GM23338 (cell line): ENCODE data around the gene CYBC1. TPM values are rescaled to one million over a fixed set of nuclear protein-coding genes. Genes with fewer than 3 reads are reported as not detected.

Experiments used
- ATAC-seq: fragments of 200-7000 bp; cut with Tn5 transposase; 3 replicates; pipeline ENCODE4 v1.9.1; 2020
- DNase-seq: peaks from one replicate; pipeline ENCODE4 v3.0.0-alpha.2; 2015; ENCODE audit warnings: low spot score
- H2AFZ ChIP-seq: fragments of 200-600 bp; sonication (generic); 2 replicates; pipeline ENCODE4 v1.8.0; 2016; ENCODE audit warnings: antibody characterized with exemption, mild to moderate bottlenecking, moderate library complexity
- H3F3A ChIP-seq: fragments of 200-600 bp; sonication (generic); replicated peaks from 2 replicates; pipeline ENCODE4 v1.8.0; 2017; ENCODE audit warnings: antibody characterized with exemption, mixed run types, low read depth
- H3K27ac ChIP-seq: fragments of 200-600 bp; sonication (generic); 2 replicates; pipeline ENCODE4 v1.6.1; 2016; ENCODE audit warnings: low read depth
- H3K27me3 ChIP-seq: fragments of 200-600 bp; sonication (generic); 2 replicates; pipeline ENCODE4 v1.8.0; 2016; ENCODE audit warnings: mild to moderate bottlenecking, mixed run types, moderate library complexity; ENCODE audit not compliant: insufficient read depth
- H3K36me3 ChIP-seq: fragments of 200-600 bp; sonication (generic); 2 replicates; pipeline ENCODE4 v1.8.0; 2016; ENCODE audit warnings: mild to moderate bottlenecking; ENCODE audit not compliant: insufficient read depth
- H3K4me1 ChIP-seq: fragments of 200-600 bp; sonication (generic); 2 replicates; pipeline ENCODE4 v1.8.0; 2016; ENCODE audit warnings: mild to moderate bottlenecking, moderate library complexity; ENCODE audit not compliant: insufficient read depth
- H3K4me2 ChIP-seq: fragments of 200-600 bp; sonication (generic); 2 replicates; pipeline ENCODE4 v1.7.1; 2017; ENCODE audit warnings: mixed run types
- H3K4me3 ChIP-seq: fragments of 200-600 bp; sonication (generic); 2 replicates; pipeline ENCODE4 v1.6.1; 2016; ENCODE audit warnings: mixed run types
- H3K79me2 ChIP-seq: fragments of 200-600 bp; sonication (generic); replicated peaks from 2 replicates; pipeline ENCODE4 v1.8.0; 2017; ENCODE audit warnings: mild to moderate bottlenecking; ENCODE audit not compliant: insufficient read depth
- H3K9me2 ChIP-seq: fragments of 200-600 bp; sonication (generic); 2 replicates; pipeline ENCODE4 v1.8.0; 2017; ENCODE audit not compliant: insufficient read depth
- H4K20me1 ChIP-seq: fragments of 200-600 bp; sonication (generic); replicated peaks from 2 replicates; pipeline ENCODE4 v1.8.0; 2017; ENCODE audit warnings: mild to moderate bottlenecking; ENCODE audit not compliant: insufficient read depth
- H3K27ac Mint-ChIP-seq: 2 replicates; pipeline ENCODE4 v1.8.0; 2020; ENCODE audit warnings: inconsistent platforms, mild to moderate bottlenecking, moderate library complexity, mixed read lengths
- H3K27me3 Mint-ChIP-seq: 3 replicates; pipeline ENCODE4 v1.8.0; 2022; ENCODE audit warnings: low read depth, mild to moderate bottlenecking, moderate library complexity, mixed read lengths, inconsistent platforms; ENCODE audit not compliant: insufficient read depth, poor library complexity
- H3K36me3 Mint-ChIP-seq: 3 replicates; pipeline ENCODE4 v1.8.0; 2021; ENCODE audit warnings: low read depth, mild to moderate bottlenecking, inconsistent platforms, moderate library complexity, mixed read lengths
- H3K4me1 Mint-ChIP-seq: 3 replicates; pipeline ENCODE4 v1.8.0; 2020; ENCODE audit warnings: mild to moderate bottlenecking, inconsistent platforms, mixed read lengths
- H3K4me3 Mint-ChIP-seq: 3 replicates; pipeline ENCODE4 v1.8.0; 2021; ENCODE audit warnings: moderate library complexity, mild to moderate bottlenecking, inconsistent platforms, mixed read lengths
- H3K9me3 Mint-ChIP-seq: 3 replicates; pipeline ENCODE4 v1.8.0; 2020; ENCODE audit warnings: moderate library complexity, mild to moderate bottlenecking, inconsistent platforms, mixed read lengths
- CREB1 ChIP-seq: fragments of 250-450 bp; sonication (Bioruptor Pico); IDR thresholded peaks from 2 replicates; pipeline ENCODE4 v1.5.0; 2020; ENCODE audit warnings: low read depth, mild to moderate bottlenecking, moderate library complexity
- CTCF ChIP-seq, 2 experiments: fragments of 200-600 bp in 1 of 2; sonication (generic) in 1 of 2; conservative IDR thresholded peaks; 2 replicates each; pipeline versions ENCODE4 v1.5.1 to v1.6.1; 2016 to 2017; ENCODE audit warnings: antibody characterized with exemption in 2 of 2, low read depth in 2 of 2, mild to moderate bottlenecking in 2 of 2, moderate library complexity in 1 of 2
- ETS1 ChIP-seq: IDR thresholded peaks from 2 replicates; pipeline ENCODE4 v1.6.1; 2016; ENCODE audit warnings: antibody characterized with exemption
- EZH2 ChIP-seq: fragments of 200-600 bp; sonication (generic); IDR thresholded peaks from one replicate; pipeline ENCODE4 v1.8.0; 2017; ENCODE audit warnings: antibody characterized with exemption, mild to moderate bottlenecking, low read depth; ENCODE audit not compliant: unreplicated experiment
- EZH2phosphoT487 ChIP-seq: fragments of 200-600 bp; sonication (generic); IDR thresholded peaks from one replicate; pipeline ENCODE4 v1.8.1; 2018; ENCODE audit warnings: antibody characterized with exemption; ENCODE audit not compliant: unreplicated experiment
- JUNB ChIP-seq: IDR thresholded peaks from one replicate; pipeline ENCODE4 v1.6.1; 2016; ENCODE audit warnings: antibody characterized with exemption; ENCODE audit not compliant: unreplicated experiment
- NANOG ChIP-seq: IDR thresholded peaks from 2 replicates; pipeline ENCODE4 v1.6.1; 2016; ENCODE audit warnings: antibody characterized with exemption, borderline replicate concordance
- POLR2AphosphoS5 ChIP-seq: IDR thresholded peaks from 2 replicates; pipeline ENCODE4 v1.6.1; 2016; ENCODE audit warnings: antibody characterized with exemption, low read depth
- REST ChIP-seq: IDR thresholded peaks from one replicate; pipeline ENCODE4 v1.6.1; 2018; ENCODE audit warnings: antibody characterized with exemption; ENCODE audit not compliant: unreplicated experiment
- STAT1 ChIP-seq: IDR thresholded peaks from one replicate; pipeline ENCODE4 v1.6.1; 2016; ENCODE audit warnings: antibody characterized with exemption; ENCODE audit not compliant: unreplicated experiment
- ZNF114 ChIP-seq: fragments of 250-450 bp; sonication (Bioruptor Pico); IDR thresholded peaks from 2 replicates; pipeline ENCODE4 v1.5.0; 2020; ENCODE audit warnings: mild to moderate bottlenecking, moderate library complexity
- ZNF331 ChIP-seq: fragments of 250-450 bp; sonication (Bioruptor Pico); IDR thresholded peaks from 2 replicates; pipeline ENCODE4 v1.5.0; 2020; ENCODE audit warnings: low read depth, mild to moderate bottlenecking, moderate library complexity
- ZNF462 ChIP-seq: fragments of 250-450 bp; sonication (Bioruptor Pico); IDR thresholded peaks from 2 replicates; pipeline ENCODE4 v1.5.0; 2020; ENCODE audit warnings: mild to moderate bottlenecking, moderate library complexity
- polyA plus RNA-seq: library from polyadenylated mRNA; unstranded; fragments of >200 nt; fragmentation: Nextera tagmentation; extraction: Ambion mirVana; gene quantifications from 2 replicates; pipeline ENCODE4 v1.2.1, GENCODE V29; 2016
- total RNA-seq: library from RNA; depleted of rRNA; stranded (reverse); fragments of >200 nt; shearing (Covaris generic); gene quantifications from 2 replicates; pipeline ENCODE4 v1.2.3, GENCODE V29; 2014

Gene CYBC1
- total and polyA plus RNA-seq, 2 experiments from 2014 or later: 24.7 to 72.4 TPM

- Histone ChIP-seq H3K4me2 (no peak overlapping the region), H3K4me1 (peaks cover 5% of the 10 kb centered on the region), H3K36me3 (no peaks in the 10 kb centered on the region), H4K20me1 (no peaks in the 10 kb centered on the region; the same call in 1 of the 2 replicates), H3K27me3 (no peaks in the 10 kb centered on the region), H3K79me2 (no peaks in the 10 kb centered on the region), H3K9me2 (no peaks in the 10 kb centered on the region), H2AFZ (no peak overlapping the region), H3K4me3 (no peak overlapping the region), H3K27ac (no peak overlapping the region), H3F3A (peaks cover 3% of the 10 kb centered on the region; the same call in 1 of the 2 replicates)
- H3K27ac Mint-ChIP-seq: no peak overlapping the region
- H3K27me3 Mint-ChIP-seq: peaks cover 15% of the 10 kb centered on the region
- DNase-seq (no peak), ATAC-seq (no peak)
- H3K4me3 Mint-ChIP-seq: no peak overlapping the region
- TF ChIP-seq EZH2 (no peak), ZNF114 (CRISPR knock-in tag) (no peak), JUNB (no peak), ETS1 (no peak), POLR2AphosphoS5 (no peak), REST (no peak), NANOG (no peak), CREB1 (CRISPR knock-in tag) (no peak), CTCF (conservative IDR thresholded peaks at IDR 0.05; ENCODE audit: low read depth in 2 of 2) (no peak), STAT1 (no peak), ZNF331 (CRISPR knock-in tag) (no peak), EZH2phosphoT487 (no peak), ZNF462 (CRISPR knock-in tag) (no peak)
- peaks cover 17% of the 10 kb centered on the region for H3K36me3 Mint-ChIP-seq
- peaks cover 15% of the 10 kb centered on the region for H3K4me1 Mint-ChIP-seq
- no peaks in the 10 kb centered on the region for H3K9me3 Mint-ChIP-seq
These were observed 7.7 kb downstream of the CYBC1 start for GRCh38 chr17:82442643-82443464.
